CD14-positive monocyte (primary cell): ENCODE results near the gene UST. TPM values are rescaled to one million over a fixed set of nuclear protein-coding genes. Genes with fewer than 3 reads are reported as not detected.
A peak's percentile ranks its signal among the peaks of the same experiment; 100 is the strongest.

Experiments used
- DNase-seq, 3 donors: peaks; one replicate each; pipeline ENCODE4 v3.0.0-alpha.2; 2011 to 2022
- H2AFZ ChIP-seq: 2 replicates; pipeline ENCODE4 v1.6.0; 2012; ENCODE audit warnings: mild to moderate bottlenecking, low read depth, low read length, inconsistent platforms; ENCODE audit not compliant: insufficient read depth, poor library complexity, severe bottlenecking
- H3K27ac ChIP-seq, 2 donors: 1 replicate in 1 of 2; 2 replicates in 1 of 2; pipeline ENCODE4 v1.5.1; 2012 to 2013; ENCODE audit warnings: low read length in 2 of 2, control low read depth in 1 of 2, inconsistent platforms in 1 of 2, low read depth in 1 of 2, mild to moderate bottlenecking in 1 of 2
- H3K27me3 ChIP-seq, 2 donors: one replicate each; pipeline versions ENCODE4 v1.6.0 to v1.6.1; 2011 to 2013; ENCODE audit warnings: low read length in 2 of 2; ENCODE audit not compliant: control insufficient read depth in 2 of 2, insufficient read depth in 2 of 2
- H3K36me3 ChIP-seq, 2 donors: replicated peaks in 1 of 2; 1 replicate in 1 of 2; 2 replicates in 1 of 2; pipeline versions ENCODE4 v1.5.1 to v1.6.1; 2012 to 2013; ENCODE audit warnings: low read length in 2 of 2, control low read depth in 1 of 2, inconsistent platforms in 1 of 2, mild to moderate bottlenecking in 1 of 2; ENCODE audit not compliant: insufficient read depth in 2 of 2, control insufficient read depth in 1 of 2
- H3K4me1 ChIP-seq, 2 donors: 1 replicate in 1 of 2; 2 replicates in 1 of 2; pipeline versions ENCODE4 v1.5.1 to v1.6.1; 2012 to 2013; ENCODE audit warnings: low read length in 2 of 2, control low read depth in 1 of 2, inconsistent platforms in 1 of 2, mild to moderate bottlenecking in 1 of 2, moderate library complexity in 1 of 2; ENCODE audit not compliant: insufficient read depth in 2 of 2, control insufficient read depth in 1 of 2
- H3K4me2 ChIP-seq: replicated peaks from 2 replicates; pipeline ENCODE3; 2012; ENCODE audit warnings: low read length, moderate library complexity, mild to moderate bottlenecking; ENCODE audit not compliant: poor library complexity, severe bottlenecking; ENCODE audit errors: extremely low read depth
- H3K4me3 ChIP-seq, 3 experiments: fragments of 200-600 bp in 1 of 3; sonication (generic) in 1 of 3; replicated peaks in 1 of 3; 1 replicate in 2 of 3; 2 replicates in 1 of 3; pipeline ENCODE4 v1.5.1; 2011 to 2013; ENCODE audit warnings: low read length in 3 of 3, mild to moderate bottlenecking in 3 of 3, control low read depth in 2 of 3, low read depth in 2 of 3, inconsistent platforms in 1 of 3, moderate library complexity in 1 of 3
- H3K79me2 ChIP-seq: 2 replicates; pipeline ENCODE4 v1.6.0; 2012; ENCODE audit warnings: mild to moderate bottlenecking, control low read depth, inconsistent platforms, low read length, moderate library complexity; ENCODE audit not compliant: insufficient read depth
- H3K9ac ChIP-seq: 2 replicates; pipeline ENCODE4 v1.6.0; 2017; ENCODE audit warnings: low read length, mild to moderate bottlenecking; ENCODE audit not compliant: insufficient read depth, poor library complexity, severe bottlenecking
- H3K9me3 ChIP-seq, 2 donors: replicated peaks in 1 of 2; 1 replicate in 1 of 2; 2 replicates in 1 of 2; pipeline versions ENCODE4 v1.5.1 to v1.6.1; 2012 to 2013; ENCODE audit warnings: low read length in 2 of 2, control low read depth in 1 of 2; ENCODE audit not compliant: control insufficient read depth in 1 of 2, insufficient read depth in 1 of 2
- H4K20me1 ChIP-seq: 2 replicates; pipeline ENCODE4 v1.6.0; 2012; ENCODE audit warnings: mild to moderate bottlenecking, low read length, control low read depth, moderate library complexity; ENCODE audit not compliant: insufficient read depth
- H3K27ac Mint-ChIP-seq, 7 donors: one replicate each; pipeline ENCODE4 v1.8.0; 2020; ENCODE audit warnings: mild to moderate bottlenecking in 7 of 7, mixed read lengths in 7 of 7, moderate library complexity in 6 of 7, inconsistent platforms in 2 of 7
- H3K27me3 Mint-ChIP-seq, 3 donors: one replicate each; pipeline ENCODE4 v1.8.0; 2021 to 2022; ENCODE audit warnings: low read depth in 3 of 3, mild to moderate bottlenecking in 3 of 3, mixed read lengths in 3 of 3, moderate library complexity in 3 of 3, inconsistent platforms in 1 of 3
- H3K36me3 Mint-ChIP-seq, 2 donors: one replicate each; pipeline ENCODE4 v1.8.0; 2020; ENCODE audit warnings: mixed read lengths in 2 of 2, inconsistent platforms in 1 of 2, mild to moderate bottlenecking in 1 of 2
- H3K4me1 Mint-ChIP-seq: one replicate; pipeline ENCODE4 v1.8.0; 2020; ENCODE audit warnings: mild to moderate bottlenecking, mixed read lengths
- H3K4me3 Mint-ChIP-seq, 2 donors: one replicate each; pipeline ENCODE4 v1.8.0; 2020; ENCODE audit warnings: mild to moderate bottlenecking in 2 of 2, mixed read lengths in 2 of 2, moderate library complexity in 1 of 2
- H3K9me3 Mint-ChIP-seq, 7 donors: one replicate each; pipeline ENCODE4 v1.8.0; 2020 to 2022; ENCODE audit warnings: mixed read lengths in 7 of 7, mild to moderate bottlenecking in 6 of 7, moderate library complexity in 6 of 7, inconsistent platforms in 2 of 7
- WGBS: methylation state at CpG from one replicate; pipeline ENCODE4 v1.1.5; 2013; ENCODE audit warnings: missing lambda C conversion rate; ENCODE audit not compliant: insufficient coverage; 5-methylcytosine and 5-hydroxymethylcytosine counted together
- intact Hi-C, 2 donors: fragments of 100-400 bp; cut with micrococcal nuclease; formaldehyde crosslinking; loops; one replicate each; pipeline versions ENCODE4 v1.15.0 to v1.15.1; 2023
- polyA plus RNA-seq, 3 donors: library from polyadenylated mRNA; depleted of rRNA in 1 of 3; unstranded in 2 of 3; stranded (reverse) in 1 of 3; fragments of 300-500 nt in 2 of 3; fragments of >200 nt in 1 of 3; fragmentation: Illumina TruSeq in 2 of 3; gene quantifications; 1 replicate in 2 of 3; 2 replicates in 1 of 3; pipeline ENCODE4 v1.2.3, GENCODE V29; 2012 to 2021
- TF ChIP-seq, protein P1 (sequence below): fragments of 200-600 bp; IDR thresholded peaks from one replicate; pipeline ENCODE4 v1.8.0; 2022; ENCODE audit warnings: antibody characterized with exemption, mild to moderate bottlenecking

Gene UST
- polyA plus RNA-seq, 3 donors = 0.33 to 0.53 (median 0.48) TPM

DNA sequence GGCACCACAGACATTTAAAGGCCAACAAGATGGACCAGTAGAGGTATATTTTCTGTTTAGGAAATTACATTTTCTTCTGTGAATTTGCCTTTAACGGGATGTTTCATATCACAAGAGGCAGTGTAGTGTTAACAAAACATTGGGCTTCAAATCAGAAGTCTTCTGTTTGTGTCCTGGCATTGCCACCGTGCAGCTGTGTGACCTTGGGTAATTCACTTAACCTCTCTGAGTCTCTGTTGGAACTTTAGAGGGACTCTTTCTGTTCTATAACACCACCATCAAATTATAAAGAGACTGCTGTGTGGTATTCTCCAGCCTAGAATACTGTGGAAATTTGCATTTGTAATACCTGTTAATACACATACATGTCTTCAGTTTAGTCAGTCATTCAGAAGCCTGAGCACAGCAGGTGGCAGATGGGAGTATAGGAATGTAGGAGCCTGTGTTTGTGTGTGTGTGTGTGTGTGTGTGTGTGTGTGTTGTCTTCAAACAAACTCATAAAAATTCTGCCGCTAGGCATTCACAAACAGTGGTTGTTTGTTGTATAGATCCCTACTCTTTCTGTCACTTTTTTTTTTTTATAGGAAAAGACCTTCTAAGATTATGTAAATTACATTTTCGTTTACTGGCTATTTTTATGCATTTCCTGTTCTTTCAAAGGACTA, 22.6 kb downstream of the UST start:
- Histone ChIP-seq H3K27ac (no peak overlapping the region), H3K79me2 (no peaks in the 10 kb centered on the region), H3K9ac (no peak overlapping the region), H2AFZ (no peak overlapping the region), H3K4me1 (peaks cover 0 to 8% of the 10 kb centered on the region in 2 donors), H3K4me2 (no peak overlapping the region), H4K20me1 (no peaks in the 10 kb centered on the region), H3K36me3 (no peaks in the 10 kb centered on the region), H3K27me3 (peaks cover 0 to 5% of the 10 kb centered on the region in 2 donors), H3K9me3 (no peaks in the 10 kb centered on the region), H3K4me3 (no peak overlapping the region)
- H3K9me3 Mint-ChIP-seq = no peaks in the 10 kb centered on the region
- no peaks in the 10 kb centered on the region for H3K36me3 Mint-ChIP-seq
- WGBS = 100% methylated on average over 1 of the region's 4 CpGs
- DNase-seq = no peak
- no peak overlapping the region for H3K4me3 Mint-ChIP-seq
- H3K4me1 Mint-ChIP-seq = peaks cover 15% of the 10 kb centered on the region
- intact Hi-C loops = no loop called here
- H3K27ac Mint-ChIP-seq = peak overlapping the region in 1 of 7 donors; percentile 63
- TF ChIP-seq, protein P1, sequence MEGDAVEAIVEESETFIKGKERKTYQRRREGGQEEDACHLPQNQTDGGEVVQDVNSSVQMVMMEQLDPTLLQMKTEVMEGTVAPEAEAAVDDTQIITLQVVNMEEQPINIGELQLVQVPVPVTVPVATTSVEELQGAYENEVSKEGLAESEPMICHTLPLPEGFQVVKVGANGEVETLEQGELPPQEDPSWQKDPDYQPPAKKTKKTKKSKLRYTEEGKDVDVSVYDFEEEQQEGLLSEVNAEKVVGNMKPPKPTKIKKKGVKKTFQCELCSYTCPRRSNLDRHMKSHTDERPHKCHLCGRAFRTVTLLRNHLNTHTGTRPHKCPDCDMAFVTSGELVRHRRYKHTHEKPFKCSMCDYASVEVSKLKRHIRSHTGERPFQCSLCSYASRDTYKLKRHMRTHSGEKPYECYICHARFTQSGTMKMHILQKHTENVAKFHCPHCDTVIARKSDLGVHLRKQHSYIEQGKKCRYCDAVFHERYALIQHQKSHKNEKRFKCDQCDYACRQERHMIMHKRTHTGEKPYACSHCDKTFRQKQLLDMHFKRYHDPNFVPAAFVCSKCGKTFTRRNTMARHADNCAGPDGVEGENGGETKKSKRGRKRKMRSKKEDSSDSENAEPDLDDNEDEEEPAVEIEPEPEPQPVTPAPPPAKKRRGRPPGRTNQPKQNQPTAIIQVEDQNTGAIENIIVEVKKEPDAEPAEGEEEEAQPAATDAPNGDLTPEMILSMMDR = no peak
- peaks cover 8 to 22% (median 8%) of the 10 kb centered on the region in 3 donors for H3K27me3 Mint-ChIP-seq

DNA sequence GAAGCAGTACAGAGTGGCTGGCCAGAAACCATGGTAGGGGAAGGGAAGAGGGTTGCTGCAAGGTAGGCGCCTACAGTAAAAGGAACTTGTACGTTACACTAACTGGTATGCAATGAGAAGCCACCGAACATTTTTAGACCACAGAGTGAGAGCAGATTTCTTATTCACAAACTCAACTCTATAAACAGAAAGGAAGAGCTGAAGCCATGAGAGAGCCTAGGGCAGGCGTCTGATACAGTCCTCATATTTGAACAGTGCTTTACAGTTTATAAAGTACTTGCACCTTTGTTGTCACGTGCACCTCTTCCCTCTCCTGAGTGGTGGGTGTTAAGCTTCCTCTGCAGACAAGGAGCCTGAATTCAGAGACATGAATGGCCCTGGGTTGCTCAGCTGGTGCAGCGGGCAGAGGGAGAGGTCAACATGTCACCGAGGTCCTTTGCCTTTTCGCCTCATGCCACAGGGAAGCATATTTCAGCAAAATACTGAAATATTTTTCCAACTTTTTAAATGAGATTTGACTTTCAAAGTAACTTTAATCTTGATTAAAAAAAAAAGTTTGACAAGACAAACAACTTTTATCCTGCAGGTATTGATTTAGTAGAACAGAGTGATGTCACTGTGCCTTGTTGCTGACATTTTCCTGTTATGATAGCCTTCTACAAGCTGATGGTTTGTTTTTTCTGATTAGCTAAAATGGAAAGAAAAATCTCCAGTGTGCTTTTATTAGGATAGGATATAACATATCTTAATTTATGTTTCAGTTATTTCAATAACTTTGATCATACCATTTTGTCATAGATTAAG, 23.8 kb downstream of the UST start:
- H3K9me3 ChIP-seq = no peaks in the 10 kb centered on the region
- no peaks in the 10 kb centered on the region for H3K36me3 ChIP-seq
- H3K9ac ChIP-seq = no peak overlapping the region
- TF ChIP-seq, protein P1 = no peak
- H3K4me3 Mint-ChIP-seq = no peak overlapping the region
- no peak for DNase-seq
- H3K36me3 Mint-ChIP-seq = no peaks in the 10 kb centered on the region
- no peak overlapping the region for H3K4me2 ChIP-seq
- intact Hi-C loops = no loop called here
- no peaks in the 10 kb centered on the region for H4K20me1 ChIP-seq
- H3K4me1 Mint-ChIP-seq = peaks cover 17% of the 10 kb centered on the region
- no peak overlapping the region for H3K27ac ChIP-seq
- peaks cover 0 to 8% of the 10 kb centered on the region in 2 donors for H3K4me1 ChIP-seq
- peak overlapping the region in 1 of 7 donors; percentile 43 for H3K27ac Mint-ChIP-seq
- H3K79me2 ChIP-seq = no peaks in the 10 kb centered on the region
- no peak overlapping the region for H2AFZ ChIP-seq
- 67% methylated on average over 3 of the region's 8 CpGs for WGBS
- no peaks in the 10 kb centered on the region for H3K9me3 Mint-ChIP-seq
- peaks cover 8 to 19% (median 8%) of the 10 kb centered on the region in 3 donors for H3K27me3 Mint-ChIP-seq
- no peak overlapping the region for H3K4me3 ChIP-seq
- H3K27me3 ChIP-seq = peaks cover 0 to 5% of the 10 kb centered on the region in 2 donors
